CD4-positive, alpha-beta T cell treated with Interleukin-15 for 4 hours (primary cell): ENCODE measurements around the gene USP22.

Experiments used
- DNase-seq: peaks from one replicate; pipeline ENCODE4 v3.0.0-alpha.2; 2020; ENCODE audit warnings: low spot score

USP22 gene

DNA sequence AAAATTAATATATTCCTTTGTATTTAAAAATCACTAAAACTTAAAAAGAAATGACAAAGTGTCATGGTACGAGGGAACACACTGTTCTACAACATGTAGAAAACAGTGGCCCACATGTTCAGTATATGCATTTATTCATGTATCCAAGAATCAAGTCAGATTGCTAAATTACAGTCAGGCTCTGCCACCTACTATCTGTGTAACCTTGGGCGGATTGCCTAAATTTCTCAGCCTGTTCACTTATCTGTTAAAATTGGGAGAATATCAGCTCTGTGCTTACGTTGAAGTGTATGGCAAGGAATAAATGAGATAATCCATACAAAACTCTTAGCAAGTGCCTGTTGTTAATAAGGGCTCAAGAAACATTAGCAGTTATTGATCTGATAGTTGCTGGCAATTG lies 3.4 kb upstream of the USP22 start:
- DNase-seq: no peak

- no peak for DNase-seq
Observed at GRCh38 chr17:21044971-21045370, 2.2 kb upstream of the USP22 start.

GRCh38 chr17:21043296-21044232 lies 753 bp upstream of the USP22 start:
- DNase-seq: peak; percentile 96

GRCh38 chr17:21041741-21042457 lies 912 bp downstream of the USP22 start:
- DNase-seq: peak; percentile 62

- DNase-seq: peak; percentile 38
Observed at GRCh38 chr17:21039839-21040575, 2.8 kb downstream of the USP22 start.

DNA sequence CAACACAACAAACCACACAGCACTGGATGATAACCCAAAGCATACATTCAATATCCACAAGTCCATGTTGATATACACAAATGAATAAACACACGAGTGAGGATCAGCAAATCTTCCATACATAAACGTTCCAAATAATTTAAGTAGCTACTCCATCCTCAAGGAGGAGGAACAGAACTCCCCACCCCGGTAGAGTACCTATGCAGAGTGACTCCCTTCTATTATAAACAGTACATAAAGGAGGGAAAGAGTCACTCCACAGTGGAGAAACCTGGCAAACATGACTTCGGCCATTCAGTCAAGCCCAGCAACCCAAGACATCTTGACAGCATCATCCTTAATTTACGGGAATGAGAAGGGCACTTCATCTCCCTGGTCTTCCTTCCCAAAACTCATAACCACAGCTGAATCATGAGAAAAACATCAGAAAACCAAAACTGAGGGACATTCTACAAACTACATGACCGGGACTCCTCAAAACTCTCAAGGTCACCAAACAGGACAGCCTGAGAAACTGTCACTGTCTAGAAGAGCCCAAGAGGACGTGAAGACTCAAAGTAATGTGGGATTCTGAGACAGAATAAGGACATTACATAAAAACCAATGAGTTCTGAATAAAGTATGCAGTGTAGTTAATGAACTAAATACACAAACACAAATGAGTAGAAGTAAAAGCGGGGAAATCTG lies 5.6 kb downstream of the USP22 start:
- DNase-seq: no peak

GRCh38 chr17:21036361-21036881 lies 6.4 kb downstream of the USP22 start:
- no peak for DNase-seq

DNA sequence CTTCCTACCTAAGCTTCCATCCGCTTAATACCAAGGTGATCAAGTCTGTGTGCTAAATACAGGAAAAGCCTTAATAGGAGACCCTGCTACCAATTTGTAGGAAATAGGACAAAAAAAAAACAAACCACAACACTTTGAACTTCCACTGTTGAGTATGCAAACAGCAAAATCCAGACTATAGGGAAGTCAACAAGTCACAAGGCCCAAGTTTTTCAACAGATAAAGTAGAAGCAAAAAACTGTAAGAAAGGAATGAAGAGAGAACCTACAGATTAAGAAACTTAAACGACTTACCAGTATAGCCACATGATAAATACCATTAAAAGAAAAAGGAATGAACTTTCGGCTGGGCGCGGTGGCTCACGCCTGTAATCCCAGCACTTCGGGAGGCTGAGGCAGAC lies 7.4 kb downstream of the USP22 start:
- DNase-seq: no peak

DNA sequence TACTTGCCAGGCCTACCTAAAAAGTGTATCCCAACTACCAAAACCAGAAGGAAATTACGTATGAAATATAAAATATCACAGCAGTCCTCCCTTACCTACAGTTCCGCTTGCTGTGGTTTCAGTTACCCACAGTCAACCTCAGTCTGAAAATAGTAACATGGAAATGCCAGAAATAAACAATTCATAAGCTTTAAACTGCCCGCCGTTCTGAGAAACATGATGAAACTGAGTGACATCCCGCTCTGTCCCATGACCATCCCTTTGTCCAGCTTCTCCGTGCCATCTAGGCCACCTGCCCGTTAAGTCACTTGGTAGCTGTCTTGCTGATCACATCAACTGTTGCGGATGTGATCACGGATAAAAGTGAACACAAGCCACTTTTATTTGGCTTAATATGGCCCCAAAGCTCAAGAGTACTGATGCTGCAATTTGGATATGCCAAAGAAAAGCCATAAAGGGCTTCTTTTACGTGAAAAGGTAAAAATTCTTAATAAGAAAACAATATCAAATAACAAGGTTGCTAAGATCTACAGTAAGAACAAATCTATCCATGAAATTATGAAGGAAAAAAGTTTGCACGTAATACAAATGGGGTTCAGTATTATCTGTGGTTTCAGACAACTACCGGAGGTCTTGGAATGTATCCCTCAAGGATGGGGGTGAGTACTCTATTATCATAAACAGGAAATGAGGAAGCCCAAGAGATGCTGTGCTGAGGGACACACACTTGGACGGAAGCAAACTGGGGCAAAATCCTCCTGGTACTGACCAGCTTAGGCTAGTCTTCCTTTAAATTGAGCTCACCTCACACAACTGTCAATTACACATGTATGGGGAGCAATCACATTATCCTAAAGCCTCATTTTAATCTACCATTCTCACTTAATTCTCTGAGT lies 8.2 kb downstream of the USP22 start:
- DNase-seq: peak; percentile 44

DNA sequence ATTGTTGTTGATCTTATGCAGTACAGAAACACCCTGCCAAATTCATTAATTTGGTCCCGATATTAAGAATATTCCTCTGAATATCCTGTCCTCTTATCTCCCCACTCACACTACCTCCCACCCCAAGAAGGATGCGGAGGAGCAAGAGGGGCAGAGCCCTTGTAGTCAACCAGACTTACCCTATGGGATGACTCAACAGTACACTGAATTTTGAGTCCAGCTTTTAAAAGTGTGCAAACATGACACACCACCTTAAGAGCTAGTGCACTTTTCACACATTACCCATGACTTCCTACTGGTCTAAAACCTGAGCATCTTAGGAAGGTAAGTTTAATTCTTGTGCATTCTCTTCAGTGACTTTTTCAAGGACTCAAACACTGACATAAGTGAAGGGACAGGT lies 9.5 kb downstream of the USP22 start:
- DNase-seq: peak; percentile 17

- no peak for DNase-seq
Observed at GRCh38 chr17:21031756-21032396, 10.9 kb downstream of the USP22 start.

GRCh38 chr17:21030375-21030774 lies 12.4 kb downstream of the USP22 start:
- DNase-seq: no peak

DNA sequence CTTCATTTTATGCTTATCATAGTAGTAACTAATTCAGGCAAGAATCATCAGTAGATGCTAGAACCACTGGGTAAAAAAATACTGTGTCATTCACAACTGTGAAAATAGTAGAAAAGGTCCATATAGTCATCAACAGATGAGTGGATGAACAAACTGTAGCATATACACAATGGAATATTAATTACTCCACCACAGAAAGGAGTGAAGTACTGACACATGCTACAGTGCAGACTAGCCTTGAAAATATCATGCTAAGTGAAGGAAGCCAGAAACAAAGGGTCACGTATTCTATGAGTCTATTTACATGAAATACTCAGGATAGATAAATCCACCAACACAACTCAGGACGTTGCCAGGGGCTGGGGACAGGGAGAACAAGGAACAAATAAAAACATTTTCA lies 13.3 kb downstream of the USP22 start:
- DNase-seq: no peak

DNA sequence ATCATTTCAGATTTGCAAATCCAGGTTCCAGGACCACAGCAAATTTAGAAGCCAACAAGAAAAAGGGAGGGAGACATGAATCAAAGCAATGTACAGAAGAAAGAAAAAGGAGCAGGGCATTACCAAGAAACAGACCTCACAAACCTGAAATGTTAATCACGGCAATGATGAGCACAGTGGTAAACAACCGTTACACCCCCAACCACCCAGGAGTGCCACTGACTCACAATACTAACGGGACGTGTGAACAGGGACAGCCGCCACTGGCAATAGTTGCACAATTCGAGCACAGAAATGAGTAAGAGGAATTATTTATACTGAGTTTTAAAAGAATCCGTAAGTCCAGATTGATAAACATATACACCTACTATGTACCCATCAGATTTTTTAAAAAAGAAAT lies 13.8 kb downstream of the USP22 start:
- peak; percentile 51 for DNase-seq

GRCh38 chr17:21028192-21028591 lies 14.6 kb downstream of the USP22 start:
- DNase-seq: no peak

- DNase-seq: no peak
Observed at GRCh38 chr17:21027031-21027430, 15.8 kb downstream of the USP22 start.

DNA sequence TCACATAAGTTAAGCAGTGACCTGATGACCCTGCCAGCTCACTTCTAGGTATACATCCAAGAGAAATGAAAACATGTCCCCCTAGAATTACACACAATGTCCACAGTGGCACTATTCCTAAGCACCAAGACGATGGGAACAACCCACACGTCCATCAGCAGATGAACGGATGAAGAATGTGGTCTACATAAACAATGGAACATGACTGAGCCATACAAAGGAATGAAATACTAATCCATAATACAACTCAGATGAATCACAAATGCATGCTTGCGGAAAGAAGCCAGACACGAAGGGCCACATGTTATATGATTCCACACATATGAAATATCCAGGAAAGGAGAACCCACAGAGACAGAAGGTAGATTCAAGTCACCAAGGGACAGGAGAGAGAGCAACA lies 17.4 kb downstream of the USP22 start:
- no peak for DNase-seq

DNA sequence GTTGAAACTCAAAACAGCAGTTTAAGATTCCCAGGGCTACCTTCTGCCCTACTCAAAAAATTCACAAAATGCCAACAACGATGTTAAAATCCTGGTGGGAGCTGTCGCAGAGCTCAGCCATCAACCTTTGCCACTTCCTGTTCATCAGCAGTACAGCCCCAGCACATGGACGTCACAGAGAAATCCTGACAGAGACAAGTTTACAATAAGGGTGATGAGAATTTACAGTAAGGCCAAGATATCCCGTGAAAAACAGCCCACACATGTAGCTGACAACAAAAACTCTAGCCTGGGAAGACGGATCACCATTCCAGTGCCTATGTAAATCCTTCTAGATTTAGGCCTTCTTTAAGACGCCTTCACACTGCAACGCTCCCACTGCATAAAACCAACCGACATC lies 18.8 kb downstream of the USP22 start:
- DNase-seq: no peak

DNA sequence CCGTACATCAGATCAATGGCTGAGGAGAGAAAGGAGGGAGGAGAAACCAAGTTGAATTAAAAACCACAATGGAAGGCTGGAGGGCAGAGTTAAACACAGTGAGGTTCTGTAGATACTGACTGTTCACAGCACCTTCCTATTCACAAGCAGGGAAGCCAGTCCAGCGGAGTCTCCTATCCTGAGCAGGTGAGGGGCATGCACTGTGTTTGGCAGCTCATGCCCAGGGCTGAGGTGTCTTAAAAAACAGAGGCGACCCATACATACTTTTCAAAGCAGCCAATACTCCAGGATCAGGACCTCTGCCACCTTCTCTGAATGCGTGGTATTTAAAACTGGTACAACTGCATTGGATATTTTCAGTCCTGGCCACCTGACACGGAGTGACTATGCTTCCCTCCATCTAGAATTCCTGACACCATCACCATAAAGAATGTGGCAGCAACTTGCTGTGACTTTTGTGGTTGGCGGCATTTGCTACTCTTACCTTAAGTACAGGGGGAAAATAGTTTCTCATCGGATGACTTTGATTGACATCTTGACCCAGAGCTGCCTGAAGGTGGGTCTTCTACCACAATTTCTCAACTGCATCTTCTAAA lies 21.5 kb downstream of the USP22 start:
- no peak for DNase-seq

DNA sequence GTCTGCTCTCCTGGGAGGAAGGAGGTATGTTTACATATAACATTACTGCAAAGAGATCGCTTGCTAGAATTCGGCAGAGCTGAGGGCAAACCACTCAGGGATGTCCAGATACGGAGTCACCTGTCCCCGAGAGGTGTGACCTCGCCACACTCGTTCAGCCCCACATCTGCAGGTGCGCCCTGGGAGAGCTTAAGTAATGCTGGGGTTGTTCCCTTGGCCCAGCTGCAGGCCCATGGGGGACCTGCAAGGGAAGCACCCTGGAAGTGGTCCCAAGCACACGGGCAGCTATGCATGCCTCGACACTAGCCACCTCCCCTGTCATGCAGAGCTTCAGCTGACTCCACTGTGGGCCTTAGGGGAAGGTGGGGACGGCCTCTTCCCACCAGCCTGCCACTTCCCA lies 22.2 kb downstream of the USP22 start:
- DNase-seq: no peak
